ENCODE measurements around the gene ABCB10. TPM values are rescaled to one million over a fixed set of nuclear protein-coding genes. Genes with fewer than 3 reads are reported as not detected.
A peak's percentile ranks its signal among the peaks of the same experiment; 100 is the strongest.
"Not testable (repeated sequence)": the region's sequence is repeated elsewhere in the genome, so short reads cannot be mapped to it uniquely, and the experiment has no call there.

Gene ABCB10
- total RNA-seq, 1 donor from 2014 or later: 18.3 TPM

DNA sequence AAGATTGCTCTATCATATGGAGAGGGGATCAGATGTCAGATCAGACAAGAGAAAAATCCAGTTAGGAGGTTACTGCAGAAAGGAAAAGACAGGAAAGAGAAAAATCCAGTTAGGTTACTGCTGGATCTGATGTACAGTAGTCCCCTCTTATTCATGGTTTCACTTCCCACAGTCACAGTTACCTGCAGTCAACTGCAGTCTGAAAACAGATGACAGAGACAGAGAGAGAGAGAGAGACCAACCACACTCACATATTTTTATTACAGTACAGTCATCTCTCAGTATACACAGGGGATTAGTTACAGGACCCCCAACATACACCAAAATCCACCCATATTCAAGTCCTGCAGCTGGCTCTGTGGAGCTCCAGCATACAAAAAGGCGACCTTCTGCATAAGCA is 79.7 kb downstream of the ABCB10 start:
- H3K4me3 Mint-ChIP-seq (ENCODE audit: unreplicated experiment): peak overlapping the region; percentile 40
- TF ChIP-seq, protein P1, sequence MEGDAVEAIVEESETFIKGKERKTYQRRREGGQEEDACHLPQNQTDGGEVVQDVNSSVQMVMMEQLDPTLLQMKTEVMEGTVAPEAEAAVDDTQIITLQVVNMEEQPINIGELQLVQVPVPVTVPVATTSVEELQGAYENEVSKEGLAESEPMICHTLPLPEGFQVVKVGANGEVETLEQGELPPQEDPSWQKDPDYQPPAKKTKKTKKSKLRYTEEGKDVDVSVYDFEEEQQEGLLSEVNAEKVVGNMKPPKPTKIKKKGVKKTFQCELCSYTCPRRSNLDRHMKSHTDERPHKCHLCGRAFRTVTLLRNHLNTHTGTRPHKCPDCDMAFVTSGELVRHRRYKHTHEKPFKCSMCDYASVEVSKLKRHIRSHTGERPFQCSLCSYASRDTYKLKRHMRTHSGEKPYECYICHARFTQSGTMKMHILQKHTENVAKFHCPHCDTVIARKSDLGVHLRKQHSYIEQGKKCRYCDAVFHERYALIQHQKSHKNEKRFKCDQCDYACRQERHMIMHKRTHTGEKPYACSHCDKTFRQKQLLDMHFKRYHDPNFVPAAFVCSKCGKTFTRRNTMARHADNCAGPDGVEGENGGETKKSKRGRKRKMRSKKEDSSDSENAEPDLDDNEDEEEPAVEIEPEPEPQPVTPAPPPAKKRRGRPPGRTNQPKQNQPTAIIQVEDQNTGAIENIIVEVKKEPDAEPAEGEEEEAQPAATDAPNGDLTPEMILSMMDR (IDR thresholded peaks at IDR 0.05; ENCODE audit: unreplicated experiment): no peak
- DNase-seq (ENCODE audit: low spot score): no peak
- H3K36me3 Mint-ChIP-seq (ENCODE audit: low read depth, unreplicated experiment): peaks cover 28% of the 10 kb centered on the region
- H3K9me3 Mint-ChIP-seq (ENCODE audit: unreplicated experiment): no peaks in the 10 kb centered on the region
- peaks cover 3% of the 10 kb centered on the region for H3K27me3 Mint-ChIP-seq (ENCODE audit: unreplicated experiment)
- H3K27ac Mint-ChIP-seq (ENCODE audit: unreplicated experiment): no peak overlapping the region
- peaks cover 21% of the 10 kb centered on the region for H3K4me1 Mint-ChIP-seq (ENCODE audit: unreplicated experiment)

DNA sequence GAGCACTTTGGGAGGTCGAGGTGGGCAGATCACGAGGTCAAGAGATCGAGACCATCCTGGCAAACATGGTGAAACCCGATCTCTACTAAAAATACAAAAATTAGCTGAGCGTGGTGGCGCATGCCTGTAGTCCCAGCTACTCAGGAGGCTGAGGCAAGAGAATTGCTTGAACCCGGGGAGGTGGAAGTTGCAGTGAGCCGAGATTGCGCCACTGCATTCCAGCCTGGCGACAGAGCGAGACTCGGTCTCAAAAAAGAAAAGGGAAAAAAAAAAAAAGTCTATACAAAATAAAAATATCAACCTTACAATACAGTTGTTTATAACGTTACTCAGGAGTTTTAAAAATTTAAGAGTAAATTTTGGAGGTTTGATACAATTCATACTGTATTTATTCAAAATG is 82.6 kb downstream of the ABCB10 start:
- Mint-ChIP-seq H3K36me3 (ENCODE audit: low read depth, unreplicated experiment) (peaks cover 24% of the 10 kb centered on the region), H3K4me1 (ENCODE audit: unreplicated experiment) (peaks cover 18% of the 10 kb centered on the region)
- not testable (repeated sequence) for DNase-seq (ENCODE audit: low spot score); H3K27me3 Mint-ChIP-seq (ENCODE audit: unreplicated experiment); H3K4me3 Mint-ChIP-seq (ENCODE audit: unreplicated experiment); H3K9me3 Mint-ChIP-seq (ENCODE audit: unreplicated experiment); H3K27ac Mint-ChIP-seq (ENCODE audit: unreplicated experiment)

DNA sequence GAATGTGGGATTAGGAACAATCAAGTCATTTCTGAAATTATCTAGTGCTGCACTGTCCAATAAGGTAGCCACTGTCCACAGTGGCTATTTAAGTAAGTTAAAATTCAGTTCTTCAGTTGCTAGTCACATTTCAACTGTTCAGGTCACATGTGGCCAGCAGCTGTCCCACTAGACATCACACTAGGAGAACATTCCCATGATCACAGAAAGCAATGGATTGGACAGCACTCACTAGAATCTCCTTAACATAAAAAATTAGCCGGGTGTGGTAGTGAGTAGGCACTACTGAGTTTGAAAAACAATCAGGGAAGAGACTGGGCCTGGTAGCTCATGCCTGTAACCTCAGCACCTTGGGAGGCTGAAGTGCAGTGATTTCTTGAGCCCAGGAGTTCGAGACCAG is 84.0 kb downstream of the ABCB10 start:
- TF ChIP-seq, protein P1 (IDR thresholded peaks at IDR 0.05; ENCODE audit: unreplicated experiment): no peak
- H3K27me3 Mint-ChIP-seq (ENCODE audit: unreplicated experiment): no peaks in the 10 kb centered on the region
- no peak for DNase-seq (ENCODE audit: low spot score)
- H3K27ac Mint-ChIP-seq (ENCODE audit: unreplicated experiment): no peak overlapping the region
- H3K4me1 Mint-ChIP-seq (ENCODE audit: unreplicated experiment): peaks cover 6% of the 10 kb centered on the region
- H3K4me3 Mint-ChIP-seq (ENCODE audit: unreplicated experiment): no peak overlapping the region
- peaks cover 29% of the 10 kb centered on the region for H3K36me3 Mint-ChIP-seq (ENCODE audit: low read depth, unreplicated experiment)
- H3K9me3 Mint-ChIP-seq (ENCODE audit: unreplicated experiment): no peaks in the 10 kb centered on the region

DNA sequence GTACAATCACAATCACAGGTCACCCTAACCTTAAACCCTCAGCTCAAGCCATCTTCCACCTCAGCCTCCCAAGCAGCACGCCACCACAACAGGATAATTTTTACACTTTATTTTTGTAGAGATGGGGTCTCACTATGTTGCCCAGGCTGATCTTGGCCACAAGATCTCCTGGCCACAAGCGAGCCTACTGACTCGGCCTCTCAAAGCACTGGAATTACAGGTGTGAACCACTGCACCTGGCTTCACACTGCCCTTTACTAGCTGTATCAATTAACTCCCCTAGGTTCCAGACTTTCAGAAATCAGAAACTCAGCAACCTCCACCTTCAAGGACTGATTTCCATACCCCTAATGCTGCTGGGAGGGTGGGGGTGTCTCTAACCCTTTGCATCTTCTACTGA is 87.3 kb downstream of the ABCB10 start:
- TF ChIP-seq, protein P1 (IDR thresholded peaks at IDR 0.05; ENCODE audit: unreplicated experiment): no peak
- Mint-ChIP-seq H3K4me3 (ENCODE audit: unreplicated experiment) (no peak overlapping the region), H3K4me1 (ENCODE audit: unreplicated experiment) (no peaks in the 10 kb centered on the region), H3K27ac (ENCODE audit: unreplicated experiment) (no peak overlapping the region), H3K27me3 (ENCODE audit: unreplicated experiment) (no peaks in the 10 kb centered on the region), H3K9me3 (ENCODE audit: unreplicated experiment) (no peaks in the 10 kb centered on the region), H3K36me3 (ENCODE audit: low read depth, unreplicated experiment) (peaks cover 33% of the 10 kb centered on the region)
- DNase-seq (ENCODE audit: low spot score): no peak

DNA sequence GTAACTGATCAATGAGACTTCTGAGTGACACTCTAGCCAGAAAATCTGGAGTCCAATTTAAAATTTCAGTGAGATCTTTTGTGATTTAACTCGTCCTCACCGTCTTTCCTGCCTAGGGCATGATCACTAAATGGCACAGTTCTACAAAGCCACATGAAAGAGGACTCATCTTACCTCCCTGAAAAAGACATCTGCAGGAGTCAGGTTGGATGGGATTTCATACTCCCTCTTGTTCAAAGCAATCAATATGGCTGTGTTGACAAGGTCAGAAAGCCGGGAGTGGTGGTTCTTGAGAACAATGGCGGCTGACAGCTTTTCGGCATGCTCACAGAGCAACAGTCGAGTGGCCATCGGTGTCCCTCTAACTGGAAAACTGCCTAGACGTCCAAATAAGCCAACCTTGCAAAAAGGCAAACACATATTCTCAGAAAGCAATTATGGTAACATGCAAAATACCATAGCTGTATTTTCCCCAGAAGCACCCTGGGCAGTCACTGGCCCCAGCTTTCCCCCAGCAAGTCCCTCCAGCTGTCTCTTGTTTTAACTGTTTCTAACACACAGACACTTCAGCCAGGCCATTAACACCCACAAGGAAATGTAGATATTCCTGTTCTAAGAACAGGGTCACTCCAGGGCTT is 88.0 kb downstream of the ABCB10 start:
- H3K4me1 Mint-ChIP-seq (ENCODE audit: unreplicated experiment): no peaks in the 10 kb centered on the region
- H3K27ac Mint-ChIP-seq (ENCODE audit: unreplicated experiment): no peak overlapping the region
- no peak overlapping the region for H3K4me3 Mint-ChIP-seq (ENCODE audit: unreplicated experiment)
- H3K36me3 Mint-ChIP-seq (ENCODE audit: low read depth, unreplicated experiment): peaks cover 33% of the 10 kb centered on the region
- TF ChIP-seq, protein P1 (IDR thresholded peaks at IDR 0.05; ENCODE audit: unreplicated experiment): no peak
- H3K9me3 Mint-ChIP-seq (ENCODE audit: unreplicated experiment): no peaks in the 10 kb centered on the region
- no peak for DNase-seq (ENCODE audit: low spot score)
- no peaks in the 10 kb centered on the region for H3K27me3 Mint-ChIP-seq (ENCODE audit: unreplicated experiment)

Measured in endothelial cell (in vitro differentiated cells).